CD14-positive monocyte (primary cell): ENCODE measurements around the gene LCN9. TPM values are rescaled to one million over a fixed set of nuclear protein-coding genes. Genes with fewer than 3 reads are reported as not detected.

Source experiments
- DNase-seq, 3 donors: peaks; one replicate each; pipeline ENCODE4 v3.0.0-alpha.2; 2011 to 2022
- H2AFZ ChIP-seq: 2 replicates; pipeline ENCODE4 v1.6.0; 2012; ENCODE audit warnings: mild to moderate bottlenecking, low read depth, low read length, inconsistent platforms; ENCODE audit not compliant: insufficient read depth, poor library complexity, severe bottlenecking
- H3K27ac ChIP-seq, 2 donors: 1 replicate in 1 of 2; 2 replicates in 1 of 2; pipeline ENCODE4 v1.5.1; 2012 to 2013; ENCODE audit warnings: low read length in 2 of 2, control low read depth in 1 of 2, inconsistent platforms in 1 of 2, low read depth in 1 of 2, mild to moderate bottlenecking in 1 of 2
- H3K27me3 ChIP-seq, 2 donors: one replicate each; pipeline versions ENCODE4 v1.6.0 to v1.6.1; 2011 to 2013; ENCODE audit warnings: low read length in 2 of 2; ENCODE audit not compliant: control insufficient read depth in 2 of 2, insufficient read depth in 2 of 2
- H3K36me3 ChIP-seq, 2 donors: replicated peaks in 1 of 2; 1 replicate in 1 of 2; 2 replicates in 1 of 2; pipeline versions ENCODE4 v1.5.1 to v1.6.1; 2012 to 2013; ENCODE audit warnings: low read length in 2 of 2, control low read depth in 1 of 2, inconsistent platforms in 1 of 2, mild to moderate bottlenecking in 1 of 2; ENCODE audit not compliant: insufficient read depth in 2 of 2, control insufficient read depth in 1 of 2
- H3K4me1 ChIP-seq, 2 donors: 1 replicate in 1 of 2; 2 replicates in 1 of 2; pipeline versions ENCODE4 v1.5.1 to v1.6.1; 2012 to 2013; ENCODE audit warnings: low read length in 2 of 2, control low read depth in 1 of 2, inconsistent platforms in 1 of 2, mild to moderate bottlenecking in 1 of 2, moderate library complexity in 1 of 2; ENCODE audit not compliant: insufficient read depth in 2 of 2, control insufficient read depth in 1 of 2
- H3K4me2 ChIP-seq: replicated peaks from 2 replicates; pipeline ENCODE3; 2012; ENCODE audit warnings: low read length, moderate library complexity, mild to moderate bottlenecking; ENCODE audit not compliant: poor library complexity, severe bottlenecking; ENCODE audit errors: extremely low read depth
- H3K4me3 ChIP-seq, 3 experiments: fragments of 200-600 bp in 1 of 3; sonication (generic) in 1 of 3; replicated peaks in 1 of 3; 1 replicate in 2 of 3; 2 replicates in 1 of 3; pipeline ENCODE4 v1.5.1; 2011 to 2013; ENCODE audit warnings: low read length in 3 of 3, mild to moderate bottlenecking in 3 of 3, control low read depth in 2 of 3, low read depth in 2 of 3, inconsistent platforms in 1 of 3, moderate library complexity in 1 of 3
- H3K79me2 ChIP-seq: 2 replicates; pipeline ENCODE4 v1.6.0; 2012; ENCODE audit warnings: mild to moderate bottlenecking, control low read depth, inconsistent platforms, low read length, moderate library complexity; ENCODE audit not compliant: insufficient read depth
- H3K9ac ChIP-seq: 2 replicates; pipeline ENCODE4 v1.6.0; 2017; ENCODE audit warnings: low read length, mild to moderate bottlenecking; ENCODE audit not compliant: insufficient read depth, poor library complexity, severe bottlenecking
- H3K9me3 ChIP-seq, 2 donors: replicated peaks in 1 of 2; 1 replicate in 1 of 2; 2 replicates in 1 of 2; pipeline versions ENCODE4 v1.5.1 to v1.6.1; 2012 to 2013; ENCODE audit warnings: low read length in 2 of 2, control low read depth in 1 of 2; ENCODE audit not compliant: control insufficient read depth in 1 of 2, insufficient read depth in 1 of 2
- H4K20me1 ChIP-seq: 2 replicates; pipeline ENCODE4 v1.6.0; 2012; ENCODE audit warnings: mild to moderate bottlenecking, low read length, control low read depth, moderate library complexity; ENCODE audit not compliant: insufficient read depth
- H3K27ac Mint-ChIP-seq, 7 donors: one replicate each; pipeline ENCODE4 v1.8.0; 2020; ENCODE audit warnings: mild to moderate bottlenecking in 7 of 7, mixed read lengths in 7 of 7, moderate library complexity in 6 of 7, inconsistent platforms in 2 of 7
- H3K27me3 Mint-ChIP-seq, 3 donors: one replicate each; pipeline ENCODE4 v1.8.0; 2021 to 2022; ENCODE audit warnings: low read depth in 3 of 3, mild to moderate bottlenecking in 3 of 3, mixed read lengths in 3 of 3, moderate library complexity in 3 of 3, inconsistent platforms in 1 of 3
- H3K36me3 Mint-ChIP-seq, 2 donors: one replicate each; pipeline ENCODE4 v1.8.0; 2020; ENCODE audit warnings: mixed read lengths in 2 of 2, inconsistent platforms in 1 of 2, mild to moderate bottlenecking in 1 of 2
- H3K4me1 Mint-ChIP-seq: one replicate; pipeline ENCODE4 v1.8.0; 2020; ENCODE audit warnings: mild to moderate bottlenecking, mixed read lengths
- H3K4me3 Mint-ChIP-seq, 2 donors: one replicate each; pipeline ENCODE4 v1.8.0; 2020; ENCODE audit warnings: mild to moderate bottlenecking in 2 of 2, mixed read lengths in 2 of 2, moderate library complexity in 1 of 2
- H3K9me3 Mint-ChIP-seq, 7 donors: one replicate each; pipeline ENCODE4 v1.8.0; 2020 to 2022; ENCODE audit warnings: mixed read lengths in 7 of 7, mild to moderate bottlenecking in 6 of 7, moderate library complexity in 6 of 7, inconsistent platforms in 2 of 7
- CTCF ChIP-seq: fragments of 200-600 bp; IDR thresholded peaks from one replicate; pipeline ENCODE4 v1.8.0; 2022; ENCODE audit warnings: antibody characterized with exemption, mild to moderate bottlenecking
- WGBS: methylation state at CpG from one replicate; pipeline ENCODE4 v1.1.5; 2013; ENCODE audit warnings: missing lambda C conversion rate; ENCODE audit not compliant: insufficient coverage; 5-methylcytosine and 5-hydroxymethylcytosine counted together
- intact Hi-C, 2 donors: fragments of 100-400 bp; cut with micrococcal nuclease; formaldehyde crosslinking; loops; one replicate each; pipeline versions ENCODE4 v1.15.0 to v1.15.1; 2023
- polyA plus RNA-seq, 3 donors: library from polyadenylated mRNA; depleted of rRNA in 1 of 3; unstranded in 2 of 3; stranded (reverse) in 1 of 3; fragments of 300-500 nt in 2 of 3; fragments of >200 nt in 1 of 3; fragmentation: Illumina TruSeq in 2 of 3; gene quantifications; 1 replicate in 2 of 3; 2 replicates in 1 of 3; pipeline ENCODE4 v1.2.3, GENCODE V29; 2012 to 2021

The LCN9 gene
- polyA plus RNA-seq, 3 donors, result not detected

GRCh38 chr9:135616619-135617537, 46.2 kb upstream of the LCN9 start:
- no peaks in the 10 kb centered on the region for H3K36me3 Mint-ChIP-seq
- intact Hi-C loops, result no loop called here
- no peak overlapping the region for H3K4me3 Mint-ChIP-seq
- Histone ChIP-seq H3K27me3 (no peaks in the 10 kb centered on the region), H3K79me2 (no peaks in the 10 kb centered on the region), H4K20me1 (no peaks in the 10 kb centered on the region), H3K4me3 (no peak overlapping the region), H2AFZ (no peak overlapping the region), H3K36me3 (no peaks in the 10 kb centered on the region), H3K9me3 (no peaks in the 10 kb centered on the region), H3K4me2 (no peak overlapping the region), H3K27ac (no peak overlapping the region), H3K9ac (no peak overlapping the region), H3K4me1 (no peaks in the 10 kb centered on the region)
- no peaks in the 10 kb centered on the region for H3K4me1 Mint-ChIP-seq
- H3K27me3 Mint-ChIP-seq, result peaks cover 2 to 5% (median 3%) of the 10 kb centered on the region in 3 donors
- peaks cover 0 to 5% (median 0%) of the 10 kb centered on the region in 7 donors for H3K9me3 Mint-ChIP-seq
- no peak for DNase-seq
- no peak for TF ChIP-seq CTCF
- H3K27ac Mint-ChIP-seq, result no peak overlapping the region
- 87% methylated on average over 26 of the region's 34 CpGs for WGBS

GRCh38 chr9:135617538-135617900, 45.6 kb upstream of the LCN9 start:
- Mint-ChIP-seq H3K9me3 (peaks cover 0 to 3% (median 0%) of the 10 kb centered on the region in 7 donors), H3K27ac (no peak overlapping the region), H3K27me3 (peaks cover 2 to 4% (median 4%) of the 10 kb centered on the region in 3 donors), H3K36me3 (no peaks in the 10 kb centered on the region), H3K4me3 (no peak overlapping the region), H3K4me1 (no peaks in the 10 kb centered on the region)
- no peak overlapping the region for H3K4me2 ChIP-seq
- no peak overlapping the region for H3K4me3 ChIP-seq
- H2AFZ ChIP-seq, result no peak overlapping the region
- H3K36me3 ChIP-seq, result no peaks in the 10 kb centered on the region
- H3K79me2 ChIP-seq, result no peaks in the 10 kb centered on the region
- no peak for TF ChIP-seq CTCF
- 88% methylated on average over 13 of the region's 13 CpGs for WGBS
- H3K4me1 ChIP-seq, result no peaks in the 10 kb centered on the region
- DNase-seq, result no peak
- no peak overlapping the region for H3K27ac ChIP-seq
- no peak overlapping the region for H3K9ac ChIP-seq
- no peaks in the 10 kb centered on the region for H4K20me1 ChIP-seq
- H3K27me3 ChIP-seq, result no peaks in the 10 kb centered on the region
- intact Hi-C loops, result no loop called here
- H3K9me3 ChIP-seq, result no peaks in the 10 kb centered on the region
